Esophagus muscularis mucosa (tissue), 4 donors: ENCODE data around the gene ENTPD6.

Experiments
- CTCF ChIP-seq, 3 experiments: fragments of 200-600 bp in 2 of 3; fragments of 450-650 bp in 1 of 3; sonication (generic) in 2 of 3; IDR thresholded peaks; one replicate each; pipeline ENCODE4 v1.5.1; 2017 to 2019; ENCODE audit warnings: antibody characterized with exemption in 3 of 3, mild to moderate bottlenecking in 2 of 3, moderate library complexity in 1 of 3
- EP300 ChIP-seq: sonication (generic); formaldehyde crosslinking; IDR thresholded peaks from one replicate; pipeline ENCODE4 v1.6.1; 2017; ENCODE audit warnings: antibody characterized with exemption
- POLR2AphosphoS5 ChIP-seq, 2 donors: sonication (generic); formaldehyde crosslinking; IDR thresholded peaks; one replicate each; pipeline ENCODE4 v1.6.1; 2017; ENCODE audit warnings: antibody characterized with exemption in 2 of 2

GRCh38 chr20:25193843-25194242 is 1.7 kb upstream of the ENTPD6 start:
- TF ChIP-seq CTCF (IDR thresholded peaks at IDR 0.05), result no peak
- no peak for TF ChIP-seq POLR2AphosphoS5 (IDR thresholded peaks at IDR 0.05)
- TF ChIP-seq EP300, result no peak
